ENCODE measurements around the gene CRB2. TPM values are rescaled to one million over a fixed set of nuclear protein-coding genes. Genes with fewer than 3 reads are reported as not detected.

CRB2 gene
- total and polyA plus RNA-seq, 2 of the 13 experiments (the other 11 are each of a cell fraction or from before 2014, with no cell fraction given) = 0.01 to 0.29 TPM

- TF ChIP-seq CTCF (CRISPR knock-in tag; IDR thresholded peaks at IDR 0.05) (no peak), TCF7 (IDR thresholded peaks at IDR 0.05; ENCODE audit: low read depth) (peak; percentile 54), SNAPC4 (CRISPR knock-in tag; IDR thresholded peaks at IDR 0.05) (no peak), PHF8 (CRISPR knock-in tag; IDR thresholded peaks at IDR 0.05) (no peak), ZFP36L2 (CRISPR knock-in tag; IDR thresholded peaks at IDR 0.05) (no peak), RARA (CRISPR knock-in tag; IDR thresholded peaks at IDR 0.05) (peak; percentile 70), CREM (IDR thresholded peaks at IDR 0.05) (peak; percentile 40; the same call in 1 of the 2 replicates), CREM (CRISPR knock-in tag; IDR thresholded peaks at IDR 0.05) (no peak), ZBTB21 (CRISPR knock-in tag; IDR thresholded peaks at IDR 0.05) (no peak), KDM4B (CRISPR knock-in tag; IDR thresholded peaks at IDR 0.05) (no peak), ZNF234 (CRISPR knock-in tag; conservative IDR thresholded peaks at IDR 0.05) (no peak), MAX (IDR thresholded peaks at IDR 0.05) (peak; percentile 27; the same call in 1 of the 2 replicates), ATF7-NPFF (CRISPR knock-in tag; IDR thresholded peaks at IDR 0.05; ENCODE audit: low read depth) (no peak), ZNF567 (CRISPR knock-in tag; IDR thresholded peaks at IDR 0.05; ENCODE audit: borderline replicate concordance) (no peak), ZNF280D (CRISPR knock-in tag; IDR thresholded peaks at IDR 0.05) (no peak), SOX5 (CRISPR knock-in tag; IDR thresholded peaks at IDR 0.05; ENCODE audit: borderline replicate concordance) (peak; percentile 50; the same call in 1 of the 2 replicates), ZNF547 (CRISPR knock-in tag; IDR thresholded peaks at IDR 0.05) (no peak), ZNF350 (CRISPR knock-in tag; IDR thresholded peaks at IDR 0.05; ENCODE audit: borderline replicate concordance, low read depth) (no peak)
These were observed 45.3 kb upstream of the CRB2 start (continued) for GRCh38 chr9:123310551-123311249.
